ENCODE measurements around the gene DGKG. TPM values are rescaled to one million over a fixed set of nuclear protein-coding genes. Genes with fewer than 3 reads are reported as not detected.

The DGKG gene
- total RNA-seq, 1 experiment from 2014 or later, result 45.2 TPM

- DNase-seq (ENCODE audit: low spot score), result no peak
- BruUV-seq (replicated peaks), result no TSS peak
- CTCF ChIA-PET, result no interaction called here
- H3K27me3 ChIP-seq (replicated peaks; ENCODE audit: insufficient read depth, low read depth, low read length, poor library complexity), result no peaks in the 10 kb centered on the region
- no peak overlapping the region for H3K27ac ChIP-seq (ENCODE audit: low read depth, low read length, poor library complexity, severe bottlenecking)
- intact Hi-C loops (cut with micrococcal nuclease; ENCODE audit: unreplicated experiment), result no loop called here
- no peaks in the 10 kb centered on the region for H3K36me3 ChIP-seq (ENCODE audit: insufficient read depth, low read length, poor library complexity, severe bottlenecking)
- POLR2A ChIA-PET (ENCODE audit: low non-redundant PET), result no interaction called here
- H3K9me3 ChIP-seq (ENCODE audit: low read depth, low read length, poor library complexity, severe bottlenecking), result no peaks in the 10 kb centered on the region
- no peak for TF ChIP-seq EZH2 (IDR thresholded peaks at IDR 0.05; ENCODE audit: borderline replicate concordance, low read depth, low read length, poor library complexity, severe bottlenecking)
- no peaks in the 10 kb centered on the region for H3K4me1 ChIP-seq (ENCODE audit: insufficient read depth, low read length, poor library complexity, severe bottlenecking)
- H3K4me3 ChIP-seq (ENCODE audit: low read depth, low read length, poor library complexity, severe bottlenecking), result no peak overlapping the region
Measured at GRCh38 chr3:186144257-186144656, 217.8 kb downstream of the DGKG start.

DNA sequence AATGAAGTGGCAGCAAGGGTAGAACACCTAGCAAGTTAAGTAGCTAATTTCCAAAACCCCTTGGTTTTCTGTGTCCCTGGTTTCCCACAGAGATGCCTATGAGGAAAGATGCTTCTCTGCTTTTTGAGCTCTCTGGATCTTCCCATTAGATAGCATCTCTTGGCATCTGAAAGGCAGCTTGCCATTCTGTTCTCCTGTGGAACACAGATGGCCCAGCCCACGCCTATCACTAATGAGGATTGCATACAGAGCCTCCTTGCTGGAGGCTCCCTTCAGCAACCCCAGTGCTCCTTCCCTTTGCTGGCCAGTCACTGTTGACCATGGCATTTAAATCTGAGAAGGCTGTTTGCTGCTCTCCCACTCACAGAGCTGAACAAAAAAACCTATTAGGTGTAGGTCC lies 218.8 kb downstream of the DGKG start:
- CTCF ChIA-PET, result no interaction called here

DNA sequence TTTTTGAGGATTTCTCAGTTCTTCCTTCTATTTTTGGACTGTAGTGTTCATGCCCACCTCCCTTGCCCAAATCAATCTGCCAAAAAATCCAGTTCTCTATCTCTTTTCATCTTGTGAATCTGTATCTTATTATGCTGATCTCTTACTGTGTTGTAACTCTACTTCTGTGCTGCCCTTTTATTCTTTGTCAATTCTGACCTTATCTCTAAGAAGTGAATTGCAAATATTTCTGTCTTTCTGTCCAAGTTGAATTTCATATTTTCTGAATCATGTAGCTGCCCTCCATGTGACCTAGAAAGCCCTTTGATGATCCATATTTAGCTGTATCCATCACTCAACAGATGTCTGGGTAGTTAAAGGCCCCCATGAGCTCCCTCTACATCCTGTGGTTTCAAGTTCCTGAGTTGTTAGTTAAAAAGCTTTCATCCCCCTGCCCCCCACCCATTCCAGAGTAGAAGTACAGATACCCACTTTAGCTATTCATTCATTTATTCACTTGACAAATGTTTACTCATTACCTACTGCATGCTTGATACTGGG lies 219.6 kb downstream of the DGKG start:
- DNase-seq (ENCODE audit: low spot score), result no peak
- CTCF ChIA-PET, result no interaction called here
- intact Hi-C loops (cut with micrococcal nuclease; ENCODE audit: unreplicated experiment), result no loop called here
- Histone ChIP-seq H3K9me3 (ENCODE audit: low read depth, low read length, poor library complexity, severe bottlenecking) (no peaks in the 10 kb centered on the region), H3K36me3 (ENCODE audit: insufficient read depth, low read length, poor library complexity, severe bottlenecking) (no peaks in the 10 kb centered on the region), H3K27me3 (replicated peaks; ENCODE audit: insufficient read depth, low read depth, low read length, poor library complexity) (no peaks in the 10 kb centered on the region), H3K27ac (ENCODE audit: low read depth, low read length, poor library complexity, severe bottlenecking) (no peak overlapping the region), H3K4me3 (ENCODE audit: low read depth, low read length, poor library complexity, severe bottlenecking) (no peak overlapping the region), H3K4me1 (ENCODE audit: insufficient read depth, low read length, poor library complexity, severe bottlenecking) (no peaks in the 10 kb centered on the region)
- POLR2A ChIA-PET (ENCODE audit: low non-redundant PET), result no interaction called here
- TF ChIP-seq EZH2 (IDR thresholded peaks at IDR 0.05; ENCODE audit: borderline replicate concordance, low read depth, low read length, poor library complexity, severe bottlenecking) (no peak), CTCF (conservative IDR thresholded peaks at IDR 0.05; ENCODE audit: low read depth, low read length) (no peak)
- TSS peak; percentile 16 for BruUV-seq (replicated peaks)

More for the DNA sequence above, 218.8 kb downstream of the DGKG start:
- H3K4me3 ChIP-seq (ENCODE audit: low read depth, low read length, poor library complexity, severe bottlenecking), result no peak overlapping the region
- no peaks in the 10 kb centered on the region for H3K36me3 ChIP-seq (ENCODE audit: insufficient read depth, low read length, poor library complexity, severe bottlenecking)
- TF ChIP-seq EZH2 (IDR thresholded peaks at IDR 0.05; ENCODE audit: borderline replicate concordance, low read depth, low read length, poor library complexity, severe bottlenecking), result no peak
- TF ChIP-seq CTCF (conservative IDR thresholded peaks at IDR 0.05; ENCODE audit: low read depth, low read length), result no peak
- DNase-seq (ENCODE audit: low spot score), result no peak
- intact Hi-C loops (cut with micrococcal nuclease; ENCODE audit: unreplicated experiment), result no loop called here
- no peaks in the 10 kb centered on the region for H3K9me3 ChIP-seq (ENCODE audit: low read depth, low read length, poor library complexity, severe bottlenecking)
- POLR2A ChIA-PET (ENCODE audit: low non-redundant PET), result no interaction called here
- H3K4me1 ChIP-seq (ENCODE audit: insufficient read depth, low read length, poor library complexity, severe bottlenecking), result no peaks in the 10 kb centered on the region
- no peaks in the 10 kb centered on the region for H3K27me3 ChIP-seq (replicated peaks; ENCODE audit: insufficient read depth, low read depth, low read length, poor library complexity)
- BruUV-seq (replicated peaks), result no TSS peak
- no peak overlapping the region for H3K27ac ChIP-seq (ENCODE audit: low read depth, low read length, poor library complexity, severe bottlenecking)

DNA sequence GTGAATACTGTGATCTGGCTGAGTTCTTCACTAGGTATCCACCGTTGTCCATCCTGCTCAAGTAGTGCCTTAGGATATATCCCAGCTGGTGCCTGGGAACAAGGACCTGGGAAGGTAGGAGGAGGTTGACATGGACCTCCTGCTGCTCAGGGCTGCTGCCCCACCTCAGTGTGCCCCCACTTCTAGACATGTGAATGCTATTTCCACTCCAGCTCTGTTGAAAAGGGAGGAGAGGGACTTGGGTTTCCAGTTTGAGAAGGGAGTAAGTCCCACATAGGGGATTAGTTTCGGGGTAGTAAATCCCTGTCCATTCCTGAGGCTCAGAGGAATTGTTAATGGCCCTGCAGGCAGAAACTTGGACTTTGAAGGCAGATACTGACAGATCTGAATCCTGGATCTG lies 220.2 kb downstream of the DGKG start:
- DNase-seq (ENCODE audit: low spot score), result no peak
- TF ChIP-seq EZH2 (IDR thresholded peaks at IDR 0.05; ENCODE audit: borderline replicate concordance, low read depth, low read length, poor library complexity, severe bottlenecking) (no peak), CTCF (conservative IDR thresholded peaks at IDR 0.05; ENCODE audit: low read depth, low read length) (no peak)
- H3K27me3 ChIP-seq (replicated peaks; ENCODE audit: insufficient read depth, low read depth, low read length, poor library complexity), result no peaks in the 10 kb centered on the region
- POLR2A ChIA-PET (ENCODE audit: low non-redundant PET), result no interaction called here
- BruUV-seq (replicated peaks), result no TSS peak
- CTCF ChIA-PET, result no interaction called here
- intact Hi-C loops (cut with micrococcal nuclease; ENCODE audit: unreplicated experiment), result no loop called here
- H3K9me3 ChIP-seq (ENCODE audit: low read depth, low read length, poor library complexity, severe bottlenecking), result no peaks in the 10 kb centered on the region
- no peaks in the 10 kb centered on the region for H3K36me3 ChIP-seq (ENCODE audit: insufficient read depth, low read length, poor library complexity, severe bottlenecking)
- H3K27ac ChIP-seq (ENCODE audit: low read depth, low read length, poor library complexity, severe bottlenecking), result no peak overlapping the region
- no peaks in the 10 kb centered on the region for H3K4me1 ChIP-seq (ENCODE audit: insufficient read depth, low read length, poor library complexity, severe bottlenecking)
- H3K4me3 ChIP-seq (ENCODE audit: low read depth, low read length, poor library complexity, severe bottlenecking), result no peak overlapping the region

Measured in A673 (cell line).